NCI-H2107 treated with DMSO at 0.1 percent for 48 hours (cell line): ENCODE results near the gene DYNC1LI1.

Source experiments
- DNase-seq: peaks from one replicate; lab custom pipeline; 2025; ENCODE audit not compliant: unreplicated experiment; lab: John Stamatoyannopoulos, UW

Gene DYNC1LI1

GRCh38 chr3:32493437-32494414, 76.9 kb downstream of the DYNC1LI1 start:
- no peak for DNase-seq

GRCh38 chr3:32492684-32493436, 77.8 kb downstream of the DYNC1LI1 start:
- DNase-seq: no peak

- no peak for DNase-seq
Measured at GRCh38 chr3:32488474-32489008, 82.1 kb downstream of the DYNC1LI1 start.

- DNase-seq: no peak
Measured at GRCh38 chr3:32487781-32488473, 82.7 kb downstream of the DYNC1LI1 start.

- DNase-seq: no peak
Measured at GRCh38 chr3:32484436-32484835, 86.2 kb downstream of the DYNC1LI1 start.

- DNase-seq: no peak
Measured at GRCh38 chr3:32483772-32484171, 86.9 kb downstream of the DYNC1LI1 start.

- DNase-seq: no peak
Measured at GRCh38 chr3:32482693-32483092, 88.0 kb downstream of the DYNC1LI1 start.

- DNase-seq: no peak
Measured at GRCh38 chr3:32481791-32482631, 88.6 kb downstream of the DYNC1LI1 start.

- DNase-seq: no peak
Measured at GRCh38 chr3:32480604-32481003, 90.1 kb downstream of the DYNC1LI1 start.
